Subcutaneous adipose tissue (tissue), 4 donors: Measurements from ENCODE around the gene OTULIN. TPM values are rescaled to one million over a fixed set of nuclear protein-coding genes. Genes with fewer than 3 reads are reported as not detected.

ENCODE experiments used
- CTCF ChIP-seq: fragments of 450-650 bp; IDR thresholded peaks from one replicate; pipeline ENCODE4 v1.5.1; 2016; ENCODE audit warnings: low read depth, mild to moderate bottlenecking, control low read depth, antibody characterized with exemption, moderate library complexity
- total RNA-seq, 4 donors: library from RNA; depleted of rRNA; stranded (reverse); fragments of >200 nt; gene quantifications; one replicate each; pipeline ENCODE4 v1.1.0, GENCODE V29; 2016

Gene OTULIN
- total RNA-seq, 4 donors from 2014 or later, result 25.8 to 42.1 (median 34.0) TPM

GRCh38 chr5:14742498-14742897 lies 78.0 kb downstream of the OTULIN start:
- TF ChIP-seq CTCF, result no peak

GRCh38 chr5:14743601-14744295 lies 79.2 kb downstream of the OTULIN start:
- no peak for TF ChIP-seq CTCF

GRCh38 chr5:14744296-14745187 lies 80.0 kb downstream of the OTULIN start:
- TF ChIP-seq CTCF, result no peak

GRCh38 chr5:14745188-14745563 lies 80.7 kb downstream of the OTULIN start:
- TF ChIP-seq CTCF, result no peak

GRCh38 chr5:14745753-14746152 lies 81.2 kb downstream of the OTULIN start:
- no peak for TF ChIP-seq CTCF

- no peak for TF ChIP-seq CTCF
These were observed 83.8 kb downstream of the OTULIN start for GRCh38 chr5:14748180-14748900.

Other genes starting within 250 kb of the OTULIN start
- gene OTULINL, start 82.9 kb upstream of the OTULIN start, total RNA-seq, result 10 to 100 TPM in 3 of 4 donors, 1 to 10 TPM in 1; 3.2 to 21.6 (median 17.7) TPM
- gene ANKH, start 207.1 kb downstream of the OTULIN start, total RNA-seq, result 10 to 100 TPM; 18.1 to 44.5 (median 30.5) TPM